WTC11 (cell line): ENCODE results near the gene ABHD6. TPM values are rescaled to one million over a fixed set of nuclear protein-coding genes. Genes with fewer than 3 reads are reported as not detected.
A peak's percentile ranks its signal among the peaks of the same experiment; 100 is the strongest.

Source experiments
- ATAC-seq: fragments of 200-7000 bp; cut with Tn5 transposase; 2 replicates; pipeline ENCODE4 v1.10.0; 2021; ENCODE audit warnings: mild to moderate bottlenecking, moderate library complexity
- CTCF ChIA-PET: fragments of 300-600 bp; sonication (Branson Sonifier 250); formaldehyde crosslinking; loops from one replicate; lab custom pipeline; 2021; ENCODE audit warnings: antibody characterized with exemption; lab: Charles Lee
- POLR2A ChIA-PET: fragments of 350-600 bp; sonication (Branson Sonifier 250); formaldehyde crosslinking; loops from one replicate; lab custom pipeline; 2021; ENCODE audit warnings: antibody characterized with exemption; lab: Charles Lee
- DNase-seq: peaks from one replicate; pipeline ENCODE4 v3.0.0; 2021; ENCODE audit warnings: low spot score
- H3K27ac Mint-ChIP-seq: 2 replicates; pipeline ENCODE4 v1.8.0; 2021; ENCODE audit warnings: mixed read lengths
- H3K27me3 Mint-ChIP-seq: 2 replicates; pipeline ENCODE4 v1.8.0; 2021; ENCODE audit warnings: low read depth, mild to moderate bottlenecking, moderate library complexity, mixed read lengths
- H3K36me3 Mint-ChIP-seq: 2 replicates; pipeline ENCODE4 v1.8.0; 2021; ENCODE audit warnings: mixed read lengths
- H3K4me1 Mint-ChIP-seq: 2 replicates; pipeline ENCODE4 v1.8.0; 2022; ENCODE audit warnings: mixed read lengths
- H3K4me3 Mint-ChIP-seq: 2 replicates; pipeline ENCODE4 v1.8.0; 2021; ENCODE audit warnings: mild to moderate bottlenecking, moderate library complexity, mixed read lengths
- H3K9me3 Mint-ChIP-seq: 2 replicates; pipeline ENCODE4 v1.8.0; 2021; ENCODE audit warnings: mixed read lengths
- ETV6 ChIP-seq: sonication (generic); formaldehyde crosslinking; IDR thresholded peaks from 2 replicates; pipeline ENCODE4 v1.8.1; 2022; ENCODE audit warnings: mild to moderate bottlenecking, missing genetic modification reagents
- FOXK1 ChIP-seq: sonication (generic); formaldehyde crosslinking; IDR thresholded peaks from 2 replicates; pipeline ENCODE4 v1.8.0; 2022; ENCODE audit warnings: mild to moderate bottlenecking, moderate library complexity, missing genetic modification reagents
- GABPB1 ChIP-seq: sonication (generic); formaldehyde crosslinking; IDR thresholded peaks from 2 replicates; pipeline ENCODE4 v1.8.1; 2023; ENCODE audit warnings: mild to moderate bottlenecking, missing genetic modification reagents
- JAZF1 ChIP-seq: fragments of 250-450 bp; sonication (Bioruptor Pico); IDR thresholded peaks from 2 replicates; pipeline ENCODE4 v1.9.0; 2021; ENCODE audit warnings: moderate library complexity, mild to moderate bottlenecking, inconsistent platforms
- NFE2L1 ChIP-seq: sonication (generic); formaldehyde crosslinking; IDR thresholded peaks from 2 replicates; pipeline ENCODE4 v1.8.1; 2023; ENCODE audit warnings: missing genetic modification reagents
- NR2C2 ChIP-seq: sonication (generic); formaldehyde crosslinking; IDR thresholded peaks from 2 replicates; pipeline ENCODE4 v1.8.0; 2022; ENCODE audit warnings: mild to moderate bottlenecking, missing genetic modification reagents
- OVOL2 ChIP-seq: fragments of 250-450 bp; sonication (Bioruptor Pico); IDR thresholded peaks from 2 replicates; pipeline ENCODE4 v1.9.0; 2021; ENCODE audit warnings: mild to moderate bottlenecking, borderline replicate concordance
- SOX15 ChIP-seq: fragments of 250-450 bp; sonication (Bioruptor Pico); IDR thresholded peaks from 2 replicates; pipeline ENCODE4 v1.9.0; 2021; ENCODE audit warnings: mild to moderate bottlenecking
- ZNF138 ChIP-seq: sonication (generic); formaldehyde crosslinking; conservative IDR thresholded peaks from 2 replicates; pipeline ENCODE4 v1.8.1; 2022; ENCODE audit warnings: mild to moderate bottlenecking, moderate library complexity, missing genetic modification reagents
- ZNF317 ChIP-seq: sonication (generic); formaldehyde crosslinking; IDR thresholded peaks from 2 replicates; pipeline ENCODE4 v1.8.1; 2023; ENCODE audit warnings: low read depth, mild to moderate bottlenecking, moderate library complexity, missing genetic modification reagents, borderline replicate concordance
- ZNF423 ChIP-seq: fragments of 250-450 bp; sonication (Bioruptor Pico); IDR thresholded peaks from 2 replicates; pipeline ENCODE4 v2.1.2; 2022; ENCODE audit warnings: mild to moderate bottlenecking, moderate library complexity
- total RNA-seq: library from RNA; stranded (reverse); gene quantifications from 3 replicates; pipeline ENCODE4 v1.2.3, GENCODE V29; 2021
- TF ChIP-seq, protein P1 (sequence below): sonication (generic); formaldehyde crosslinking; IDR thresholded peaks from 2 replicates; pipeline ENCODE4 v1.8.1; 2023; ENCODE audit warnings: mild to moderate bottlenecking, missing genetic modification reagents
- TF ChIP-seq, protein P2 (sequence below): sonication (generic); formaldehyde crosslinking; IDR thresholded peaks from 2 replicates; pipeline ENCODE4 v1.8.1; 2023; ENCODE audit warnings: mild to moderate bottlenecking, moderate library complexity, missing genetic modification reagents
- TF ChIP-seq, protein P3 (sequence below): fragments of 200-600 bp; IDR thresholded peaks from 2 replicates; pipeline ENCODE4 v1.8.0; 2022; ENCODE audit warnings: antibody characterized with exemption
- TF ChIP-seq, protein P4 (sequence below): fragments of 250-450 bp; sonication (Bioruptor Pico); conservative IDR thresholded peaks from 2 replicates; pipeline ENCODE4 v1.9.0; 2021; ENCODE audit warnings: mild to moderate bottlenecking
- TF ChIP-seq, protein P5 (sequence below): sonication (generic); formaldehyde crosslinking; conservative IDR thresholded peaks from 2 replicates; pipeline ENCODE4 v1.8.1; 2023; ENCODE audit warnings: mild to moderate bottlenecking, low read depth, missing genetic modification reagents, moderate library complexity
- TF ChIP-seq, protein P6 (sequence below): fragments of 250-450 bp; sonication (Bioruptor Pico); IDR thresholded peaks from 2 replicates; pipeline ENCODE4 v1.9.0; 2021; ENCODE audit warnings: moderate library complexity, mild to moderate bottlenecking, inconsistent platforms, borderline replicate concordance

ABHD6 gene
- total RNA-seq, 1 experiment from 2014 or later, result 5.4 TPM

DNA sequence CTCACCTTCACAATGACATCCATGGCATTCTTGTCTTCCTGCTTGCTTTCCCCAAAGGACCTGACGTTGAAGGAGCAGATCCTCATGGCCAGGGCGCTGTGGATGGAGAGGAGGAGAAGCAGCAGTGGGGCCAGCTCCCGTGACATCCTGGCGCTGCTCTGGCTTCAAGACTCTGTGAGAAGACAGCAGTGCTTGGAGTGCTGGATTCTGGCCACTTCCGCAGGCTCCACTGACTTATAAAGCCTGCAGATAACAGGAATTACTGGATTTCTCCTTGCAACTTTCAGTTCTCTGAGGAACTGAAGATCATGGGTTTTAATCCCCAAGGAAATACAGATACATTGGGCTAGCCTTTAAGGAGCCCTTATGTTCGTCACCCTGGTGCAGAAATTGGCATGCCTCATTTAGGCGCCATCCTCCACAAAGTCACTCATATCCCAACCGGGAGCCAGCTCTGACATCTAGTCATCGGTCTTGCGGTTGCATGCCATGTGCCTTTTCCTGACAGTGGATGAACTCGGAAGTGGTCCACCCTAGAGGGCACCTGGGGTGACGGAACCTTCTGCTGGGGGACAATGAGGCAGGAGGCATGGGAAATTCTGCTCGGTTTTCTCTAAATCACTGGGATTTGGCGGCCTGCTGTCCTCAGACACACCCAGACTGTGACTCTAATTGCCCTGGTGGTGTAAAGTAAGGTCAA is 26.7 kb upstream of the ABHD6 start, which contains the start of gene DNASE1L3 (continued):
- TF ChIP-seq, protein P1, sequence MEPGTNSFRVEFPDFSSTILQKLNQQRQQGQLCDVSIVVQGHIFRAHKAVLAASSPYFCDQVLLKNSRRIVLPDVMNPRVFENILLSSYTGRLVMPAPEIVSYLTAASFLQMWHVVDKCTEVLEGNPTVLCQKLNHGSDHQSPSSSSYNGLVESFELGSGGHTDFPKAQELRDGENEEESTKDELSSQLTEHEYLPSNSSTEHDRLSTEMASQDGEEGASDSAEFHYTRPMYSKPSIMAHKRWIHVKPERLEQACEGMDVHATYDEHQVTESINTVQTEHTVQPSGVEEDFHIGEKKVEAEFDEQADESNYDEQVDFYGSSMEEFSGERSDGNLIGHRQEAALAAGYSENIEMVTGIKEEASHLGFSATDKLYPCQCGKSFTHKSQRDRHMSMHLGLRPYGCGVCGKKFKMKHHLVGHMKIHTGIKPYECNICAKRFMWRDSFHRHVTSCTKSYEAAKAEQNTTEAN, result no peak
- no peak for TF ChIP-seq FOXK1

DNA sequence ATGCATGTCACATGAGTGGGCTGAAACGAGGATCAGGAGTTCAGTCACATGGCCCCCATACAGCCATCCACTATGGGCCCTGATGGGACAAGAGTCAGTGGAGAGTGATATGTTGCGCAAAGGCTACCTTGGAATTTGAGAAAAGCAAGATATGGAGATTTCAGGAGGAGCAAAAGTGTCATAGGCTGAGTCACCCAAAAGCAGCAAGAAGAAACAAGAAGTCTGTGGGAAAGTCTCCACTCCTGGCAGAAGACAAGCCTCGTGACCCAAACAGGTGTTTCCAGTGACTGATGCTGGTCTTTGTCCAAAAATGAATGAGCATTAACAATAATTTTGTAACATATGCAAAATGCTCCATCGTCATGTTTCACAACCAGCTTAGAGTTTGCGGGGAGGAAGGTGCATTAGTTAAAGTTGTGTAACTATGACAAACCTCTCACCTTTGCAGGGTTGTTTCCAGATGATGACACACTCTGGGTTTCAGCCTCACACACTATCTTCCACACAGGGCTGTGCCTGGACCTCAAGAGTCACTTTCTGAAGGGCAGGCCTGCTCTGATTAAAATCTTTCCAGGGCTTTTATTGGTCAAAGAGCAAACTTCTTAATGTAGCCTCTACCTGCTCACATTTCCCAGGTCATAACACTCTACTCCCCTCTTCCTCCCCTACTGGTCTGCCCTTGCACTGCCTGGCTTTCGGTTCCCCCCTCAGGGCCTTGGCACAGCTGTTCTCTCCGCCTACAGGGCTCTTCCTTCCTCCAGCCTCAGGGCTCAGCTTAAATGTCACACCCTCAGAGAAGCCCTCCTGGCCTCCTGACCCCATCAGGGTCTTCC is 22.9 kb upstream of the ABHD6 start:
- Mint-ChIP-seq H3K27ac (no peak overlapping the region), H3K9me3 (no peaks in the 10 kb centered on the region), H3K4me3 (no peak overlapping the region), H3K27me3 (no peaks in the 10 kb centered on the region), H3K4me1 (peaks cover 9% of the 10 kb centered on the region), H3K36me3 (no peaks in the 10 kb centered on the region)
- peak; percentile 38 for ATAC-seq
- peak; percentile 23 for DNase-seq
- POLR2A ChIA-PET, result interaction anchor here (0.6 kb wide), 1 partner anchor 281 kb away, joined by 3 read pairs; no protein-coding TSS in a partner anchor
- TF ChIP-seq SOX15 (CRISPR knock-in tag) (no peak), GABPB1 (CRISPR knock-in tag) (peak; percentile 38; the same call in 1 of the 2 replicates), NR2C2 (no peak), NFE2L1 (CRISPR knock-in tag) (no peak), ETV6 (no peak)
- TF ChIP-seq, protein P2, sequence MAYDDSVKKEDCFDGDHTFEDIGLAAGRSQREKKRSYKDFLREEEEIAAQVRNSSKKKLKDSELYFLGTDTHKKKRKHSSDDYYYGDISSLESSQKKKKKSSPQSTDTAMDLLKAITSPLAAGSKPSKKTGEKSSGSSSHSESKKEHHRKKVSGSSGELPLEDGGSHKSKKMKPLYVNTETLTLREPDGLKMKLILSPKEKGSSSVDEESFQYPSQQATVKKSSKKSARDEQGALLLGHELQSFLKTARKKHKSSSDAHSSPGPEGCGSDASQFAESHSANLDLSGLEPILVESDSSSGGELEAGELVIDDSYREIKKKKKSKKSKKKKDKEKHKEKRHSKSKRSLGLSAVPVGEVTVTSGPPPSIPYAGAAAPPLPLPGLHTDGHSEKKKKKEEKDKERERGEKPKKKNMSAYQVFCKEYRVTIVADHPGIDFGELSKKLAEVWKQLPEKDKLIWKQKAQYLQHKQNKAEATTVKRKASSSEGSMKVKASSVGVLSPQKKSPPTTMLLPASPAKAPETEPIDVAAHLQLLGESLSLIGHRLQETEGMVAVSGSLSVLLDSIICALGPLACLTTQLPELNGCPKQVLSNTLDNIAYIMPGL, result no peak
- TF ChIP-seq, protein P3, sequence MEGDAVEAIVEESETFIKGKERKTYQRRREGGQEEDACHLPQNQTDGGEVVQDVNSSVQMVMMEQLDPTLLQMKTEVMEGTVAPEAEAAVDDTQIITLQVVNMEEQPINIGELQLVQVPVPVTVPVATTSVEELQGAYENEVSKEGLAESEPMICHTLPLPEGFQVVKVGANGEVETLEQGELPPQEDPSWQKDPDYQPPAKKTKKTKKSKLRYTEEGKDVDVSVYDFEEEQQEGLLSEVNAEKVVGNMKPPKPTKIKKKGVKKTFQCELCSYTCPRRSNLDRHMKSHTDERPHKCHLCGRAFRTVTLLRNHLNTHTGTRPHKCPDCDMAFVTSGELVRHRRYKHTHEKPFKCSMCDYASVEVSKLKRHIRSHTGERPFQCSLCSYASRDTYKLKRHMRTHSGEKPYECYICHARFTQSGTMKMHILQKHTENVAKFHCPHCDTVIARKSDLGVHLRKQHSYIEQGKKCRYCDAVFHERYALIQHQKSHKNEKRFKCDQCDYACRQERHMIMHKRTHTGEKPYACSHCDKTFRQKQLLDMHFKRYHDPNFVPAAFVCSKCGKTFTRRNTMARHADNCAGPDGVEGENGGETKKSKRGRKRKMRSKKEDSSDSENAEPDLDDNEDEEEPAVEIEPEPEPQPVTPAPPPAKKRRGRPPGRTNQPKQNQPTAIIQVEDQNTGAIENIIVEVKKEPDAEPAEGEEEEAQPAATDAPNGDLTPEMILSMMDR, result no peak
- CTCF ChIA-PET, result interaction anchor here (0.6 to 1.8 kb wide), 7 partner anchors 10 to 91 kb away, joined by 3 to 13 read pairs (median 4); partner anchors contain the start of genes HTD2 and RPP14

DNA sequence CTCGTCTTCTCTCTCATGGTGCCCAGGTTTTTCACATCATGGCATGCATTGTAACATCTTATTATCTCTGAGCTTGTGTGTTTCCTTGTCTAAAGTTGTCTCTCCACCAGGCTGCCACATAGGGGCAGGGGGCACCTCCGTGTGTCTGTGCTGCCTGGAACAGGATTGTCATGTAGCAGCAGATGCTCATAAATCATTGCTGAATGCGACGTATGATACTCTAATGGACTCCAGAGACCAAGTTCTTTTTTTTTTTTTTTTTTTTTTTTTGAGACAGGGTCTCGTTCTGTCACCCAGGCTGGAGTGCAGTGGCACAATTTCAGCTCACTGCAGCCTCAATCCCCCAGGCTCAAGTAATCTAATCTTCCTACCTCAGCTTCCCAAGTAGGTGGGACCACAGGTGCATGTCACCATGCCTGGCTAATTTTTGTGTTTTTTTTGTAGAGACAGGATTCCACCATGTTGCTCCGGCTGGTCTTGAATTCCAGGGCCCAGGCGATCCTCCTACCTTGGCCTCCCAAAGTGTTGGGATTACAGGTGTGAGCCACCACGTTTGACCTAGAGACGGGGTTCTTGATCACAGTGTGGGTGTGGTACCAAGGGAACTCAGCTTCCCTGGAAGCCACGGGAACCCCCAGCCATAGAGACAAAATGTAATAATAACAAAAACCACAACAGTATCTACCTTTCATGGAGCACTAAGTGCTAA is 22.1 kb upstream of the ABHD6 start:
- Mint-ChIP-seq H3K36me3 (no peaks in the 10 kb centered on the region), H3K9me3 (no peaks in the 10 kb centered on the region), H3K27ac (no peak overlapping the region), H3K27me3 (no peaks in the 10 kb centered on the region), H3K4me1 (peaks cover 9% of the 10 kb centered on the region), H3K4me3 (no peak overlapping the region)
- no peak for ATAC-seq
- POLR2A ChIA-PET, result interaction anchor here (0.6 kb wide), 2 partner anchors 280 to 627 kb away, joined by 3 to 4 read pairs; no protein-coding TSS in a partner anchor
- CTCF ChIA-PET, result interaction anchor here (0.6 to 1.8 kb wide), 7 partner anchors 9 to 91 kb away, joined by 3 to 13 read pairs (median 4); partner anchors contain the start of genes HTD2 and RPP14
- DNase-seq, result no peak
- TF ChIP-seq, protein P1, result no peak
- TF ChIP-seq, protein P4, sequence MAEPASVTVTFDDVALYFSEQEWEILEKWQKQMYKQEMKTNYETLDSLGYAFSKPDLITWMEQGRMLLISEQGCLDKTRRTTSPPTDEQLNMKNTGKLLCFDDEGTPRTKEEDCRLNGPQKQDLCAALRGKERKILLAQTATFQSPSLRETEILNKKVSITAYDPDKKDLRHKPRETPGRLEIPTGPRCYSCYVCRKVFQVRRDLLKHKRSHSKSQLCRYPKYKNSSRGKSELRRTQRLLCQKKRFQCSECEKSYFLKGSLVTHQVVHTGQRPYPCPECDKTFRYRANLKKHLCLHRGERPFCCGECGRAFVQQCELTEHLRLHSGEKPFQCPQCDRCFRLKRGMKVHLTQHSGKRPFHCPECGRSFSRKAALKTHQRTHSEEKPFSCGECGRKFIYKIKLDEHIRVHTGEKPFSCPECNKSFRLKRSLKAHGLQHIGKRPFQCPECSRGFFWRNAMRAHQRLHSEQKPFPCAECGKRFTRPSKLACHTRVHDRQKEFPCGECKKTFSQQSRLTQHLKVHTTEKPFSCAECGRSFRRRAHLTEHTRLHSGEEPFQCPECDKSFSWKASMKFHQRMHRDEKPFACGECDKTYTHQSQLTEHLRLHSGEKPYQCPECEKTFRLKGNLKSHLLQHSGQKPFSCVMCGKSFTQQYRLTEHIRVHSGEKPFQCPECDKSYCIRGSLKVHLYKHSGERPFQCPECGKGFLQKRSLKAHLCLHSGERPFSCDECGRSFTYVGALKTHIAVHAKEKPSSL, result no peak
- TF ChIP-seq, protein P5, sequence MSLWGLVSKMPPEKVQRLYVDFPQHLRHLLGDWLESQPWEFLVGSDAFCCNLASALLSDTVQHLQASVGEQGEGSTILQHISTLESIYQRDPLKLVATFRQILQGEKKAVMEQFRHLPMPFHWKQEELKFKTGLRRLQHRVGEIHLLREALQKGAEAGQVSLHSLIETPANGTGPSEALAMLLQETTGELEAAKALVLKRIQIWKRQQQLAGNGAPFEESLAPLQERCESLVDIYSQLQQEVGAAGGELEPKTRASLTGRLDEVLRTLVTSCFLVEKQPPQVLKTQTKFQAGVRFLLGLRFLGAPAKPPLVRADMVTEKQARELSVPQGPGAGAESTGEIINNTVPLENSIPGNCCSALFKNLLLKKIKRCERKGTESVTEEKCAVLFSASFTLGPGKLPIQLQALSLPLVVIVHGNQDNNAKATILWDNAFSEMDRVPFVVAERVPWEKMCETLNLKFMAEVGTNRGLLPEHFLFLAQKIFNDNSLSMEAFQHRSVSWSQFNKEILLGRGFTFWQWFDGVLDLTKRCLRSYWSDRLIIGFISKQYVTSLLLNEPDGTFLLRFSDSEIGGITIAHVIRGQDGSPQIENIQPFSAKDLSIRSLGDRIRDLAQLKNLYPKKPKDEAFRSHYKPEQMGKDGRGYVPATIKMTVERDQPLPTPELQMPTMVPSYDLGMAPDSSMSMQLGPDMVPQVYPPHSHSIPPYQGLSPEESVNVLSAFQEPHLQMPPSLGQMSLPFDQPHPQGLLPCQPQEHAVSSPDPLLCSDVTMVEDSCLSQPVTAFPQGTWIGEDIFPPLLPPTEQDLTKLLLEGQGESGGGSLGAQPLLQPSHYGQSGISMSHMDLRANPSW, result no peak
- TF ChIP-seq ZNF423 (no peak), ZNF138 (CRISPR knock-in tag) (no peak), ZNF317 (CRISPR knock-in tag) (no peak), JAZF1 (CRISPR knock-in tag) (no peak), OVOL2 (CRISPR knock-in tag) (no peak)
- TF ChIP-seq, protein P6, sequence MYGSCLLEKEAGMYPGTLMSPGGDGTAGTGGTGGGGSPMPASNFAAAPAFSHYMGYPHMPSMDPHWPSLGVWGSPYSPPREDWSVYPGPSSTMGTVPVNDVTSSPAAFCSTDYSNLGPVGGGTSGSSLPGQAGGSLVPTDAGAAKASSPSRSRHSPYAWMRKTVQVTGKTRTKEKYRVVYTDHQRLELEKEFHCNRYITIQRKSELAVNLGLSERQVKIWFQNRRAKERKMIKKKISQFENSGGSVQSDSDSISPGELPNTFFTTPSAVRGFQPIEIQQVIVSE, result no peak
